Stimulated activated CD4-positive, alpha-beta T cell treated with anti-CD3 and anti-CD28 coated beads, Interleukin-1b, Interleukin-23, amount 100 ng/mL, for 1 hour (primary cell): ENCODE data around the gene HK1.

Experiments
- DNase-seq, 2 donors: peaks; one replicate each; pipeline ENCODE4 v3.0.0-alpha.2; 2020; ENCODE audit warnings: low read depth in 2 of 2

The HK1 gene

DNA sequence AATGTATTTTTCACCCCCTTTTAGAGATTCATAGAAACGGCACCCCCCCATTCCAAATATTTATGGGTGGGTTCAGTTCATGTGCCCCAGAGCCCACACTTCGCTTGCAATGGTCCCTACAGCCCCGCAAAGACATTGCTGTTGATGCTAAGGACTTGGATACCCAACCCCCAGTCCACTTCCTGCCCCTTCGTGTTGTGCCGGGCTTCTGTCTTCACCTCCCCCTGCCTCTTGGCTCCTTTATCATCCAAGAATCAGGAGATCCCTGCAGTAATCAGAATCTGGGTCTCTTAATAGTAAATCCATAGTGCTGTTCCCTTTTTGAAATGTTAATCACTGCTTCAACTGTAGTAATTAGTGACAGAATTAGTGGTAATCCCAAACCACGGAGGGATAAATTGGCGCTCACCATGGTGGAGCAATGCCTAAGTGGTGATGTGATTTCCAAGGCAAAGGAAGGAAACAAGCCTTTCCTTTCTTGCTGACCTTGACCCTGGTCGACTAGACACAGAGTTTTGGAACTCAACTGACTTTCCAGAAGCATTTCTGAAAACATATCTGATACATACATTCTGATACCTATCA is 67.7 kb downstream of the HK1 start:
- no peak for DNase-seq

GRCh38 chr10:69346776-69347175 is 68.5 kb downstream of the HK1 start:
- DNase-seq, result no peak

DNA sequence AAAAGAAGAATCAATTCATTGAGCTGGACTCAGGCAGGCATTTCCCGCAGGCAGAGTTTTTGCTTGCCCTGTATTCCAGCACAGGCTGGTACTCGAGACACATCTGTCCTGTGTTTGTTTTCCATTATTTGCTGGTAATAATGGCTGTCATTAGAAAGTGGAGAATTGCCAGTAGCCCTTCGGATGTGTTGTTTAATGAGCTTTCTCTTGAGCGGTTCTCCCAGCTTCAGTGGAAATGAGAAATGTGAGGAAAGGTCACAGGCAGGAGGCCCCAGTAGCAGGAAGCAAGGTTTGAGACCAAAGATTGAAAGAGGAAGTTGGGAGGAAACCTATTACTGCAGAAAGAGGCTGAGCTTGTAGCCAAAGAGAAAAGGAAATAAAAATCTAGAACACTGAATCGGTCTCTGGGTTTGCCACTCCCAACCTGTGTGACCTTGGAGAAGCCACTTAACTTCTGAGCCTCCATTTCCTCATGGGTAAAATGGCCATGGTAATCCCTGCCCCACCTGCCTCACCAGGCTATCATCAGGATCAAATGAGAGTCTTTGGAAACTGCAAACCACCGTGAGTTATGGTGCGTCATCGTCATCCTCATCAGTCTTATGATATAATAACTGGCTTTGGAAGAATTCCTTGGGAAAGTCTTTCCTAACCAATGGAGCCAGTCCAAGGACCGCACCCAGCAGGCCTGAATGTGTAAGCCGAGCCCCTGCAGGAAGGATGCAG is 70.7 kb downstream of the HK1 start:
- no peak for DNase-seq

DNA sequence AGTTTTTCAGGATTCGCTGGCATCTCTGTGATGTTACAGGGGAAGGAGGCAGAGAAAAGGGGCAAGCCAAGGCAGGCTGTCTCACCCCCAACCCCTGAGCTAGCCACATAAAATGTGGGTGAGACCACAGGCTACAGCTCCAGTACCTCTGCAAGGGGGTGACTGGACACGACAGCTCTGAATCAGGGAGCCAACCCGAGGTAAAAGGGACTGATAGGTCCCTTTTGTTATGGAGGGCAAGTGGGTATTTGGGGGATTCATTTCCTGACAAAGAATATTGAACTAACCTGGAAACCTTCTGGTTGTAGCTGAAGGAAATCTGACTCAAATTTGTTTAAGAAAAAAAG is 71.2 kb downstream of the HK1 start:
- no peak for DNase-seq

DNA sequence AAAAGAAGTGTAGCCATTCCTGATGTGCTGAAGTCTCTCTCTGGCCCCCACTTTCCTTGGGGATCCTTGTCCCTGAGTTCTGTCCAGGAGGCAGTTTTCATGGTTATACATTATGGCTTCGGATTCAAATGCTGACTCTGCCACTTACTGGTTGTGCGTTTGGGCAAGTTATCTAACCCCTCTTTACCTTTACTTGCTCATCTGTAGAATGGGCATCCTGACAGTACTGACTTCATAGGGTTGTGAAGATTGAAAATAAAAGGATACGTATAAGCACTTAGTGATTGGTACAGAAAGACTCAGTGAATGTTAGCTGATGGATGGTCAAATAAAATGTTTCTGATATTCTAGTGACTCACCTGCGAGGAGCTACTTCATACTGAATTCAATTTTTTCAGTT is 73.3 kb downstream of the HK1 start:
- no peak for DNase-seq

- no peak for DNase-seq
Observed at GRCh38 chr10:69352569-69353264, 74.4 kb downstream of the HK1 start.

GRCh38 chr10:69353977-69354635 is 75.8 kb downstream of the HK1 start:
- DNase-seq, result no peak

DNA sequence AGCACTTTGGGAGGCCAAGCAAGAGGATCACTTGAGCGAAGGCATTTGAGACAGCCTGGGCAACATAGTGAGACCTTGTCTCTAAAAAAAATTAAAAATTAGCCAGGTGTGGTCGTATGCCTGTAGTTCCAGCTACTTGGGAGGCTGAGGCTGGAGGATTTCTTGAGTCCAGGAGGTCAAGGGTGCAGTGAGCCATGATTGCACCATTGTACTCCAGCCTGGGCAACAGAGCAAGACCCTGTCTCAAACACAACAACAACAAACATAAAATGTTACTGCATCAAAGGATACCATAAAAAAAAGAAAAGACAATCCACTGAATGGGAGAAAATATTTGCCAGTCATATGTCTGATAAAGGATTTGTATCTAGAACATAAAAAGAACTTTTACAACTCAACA is 77.9 kb downstream of the HK1 start:
- no peak for DNase-seq

GRCh38 chr10:69358148-69358795 is 80.0 kb downstream of the HK1 start:
- no peak for DNase-seq

DNA sequence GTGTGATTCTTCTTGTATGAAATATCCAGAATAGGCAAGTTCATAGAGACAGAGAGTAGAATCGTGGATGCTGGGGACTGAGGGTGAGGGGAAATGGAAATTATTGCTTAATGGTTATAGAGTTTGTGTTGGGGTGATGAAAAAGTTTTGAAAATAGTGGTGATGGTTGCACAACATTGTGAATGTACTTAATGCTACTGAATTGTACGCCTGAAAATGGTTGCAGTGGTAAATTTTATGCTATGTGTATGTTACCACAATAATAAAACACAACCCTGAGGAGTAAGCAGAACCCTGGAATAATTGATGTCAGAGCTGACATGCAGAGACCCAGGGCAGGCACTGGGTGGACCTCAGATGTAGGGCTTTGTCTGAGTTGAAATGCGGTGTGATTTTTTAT is 80.9 kb downstream of the HK1 start:
- DNase-seq, result no peak

DNA sequence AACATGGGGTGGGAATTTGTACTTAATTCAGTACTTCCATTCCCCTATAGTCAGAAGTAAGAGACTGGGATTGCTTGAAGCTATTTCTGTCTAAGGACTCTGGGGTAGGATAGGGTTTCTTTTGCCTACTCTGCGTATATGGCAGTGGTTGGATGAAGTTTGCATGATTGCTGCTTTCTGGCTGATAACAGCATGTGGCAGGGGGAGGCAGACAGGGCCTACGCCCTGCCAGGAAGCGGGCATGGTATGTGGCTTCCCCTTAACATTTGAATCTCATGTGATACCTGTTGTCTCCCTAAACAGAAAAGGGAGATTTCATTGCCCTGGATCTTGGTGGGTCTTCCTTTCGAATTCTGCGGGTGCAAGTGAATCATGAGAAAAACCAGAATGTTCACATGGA is 81.3 kb downstream of the HK1 start:
- no peak for DNase-seq

DNA sequence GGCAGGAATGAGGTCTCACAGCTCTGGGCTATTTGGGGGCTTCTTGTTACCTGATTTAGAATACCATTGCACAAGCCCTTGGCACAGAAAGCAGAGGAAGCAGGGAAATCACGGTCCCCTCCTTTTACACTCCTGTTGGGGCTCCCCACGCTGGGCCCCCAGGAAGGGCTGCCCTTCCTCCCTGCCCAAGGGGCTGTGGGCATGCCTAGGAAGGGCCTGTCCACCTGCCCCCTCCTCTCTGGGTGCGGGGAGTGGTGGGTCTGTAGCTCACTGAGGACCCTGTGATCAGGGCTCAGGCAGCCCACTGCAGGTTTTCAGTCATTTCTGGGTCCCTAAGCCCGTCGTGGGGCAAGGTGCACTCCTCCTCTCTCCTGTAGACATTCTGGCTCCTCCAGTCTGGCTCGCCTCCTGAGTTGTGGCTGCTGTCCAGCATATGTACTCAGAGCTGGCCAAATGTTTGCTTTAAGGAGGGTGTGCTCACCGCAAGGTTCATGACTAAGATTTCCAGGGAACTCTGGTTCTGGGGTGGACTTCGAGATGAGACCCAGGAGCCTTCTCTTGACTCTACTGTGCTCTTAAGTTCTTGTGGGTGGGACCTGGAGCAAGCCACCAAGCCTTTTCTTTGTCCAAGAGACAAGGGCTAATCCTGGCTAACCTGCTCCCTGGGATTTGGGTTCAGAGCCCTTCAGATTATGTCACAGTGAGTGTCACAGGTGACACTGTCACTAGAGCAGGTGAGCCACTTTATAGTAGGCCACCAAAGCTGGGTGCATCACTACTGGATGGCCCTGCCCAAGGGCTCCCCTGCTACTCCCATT is 82.4 kb downstream of the HK1 start:
- no peak for DNase-seq

GRCh38 chr10:69361303-69361614 is 83.0 kb downstream of the HK1 start:
- DNase-seq, result no peak

DNA sequence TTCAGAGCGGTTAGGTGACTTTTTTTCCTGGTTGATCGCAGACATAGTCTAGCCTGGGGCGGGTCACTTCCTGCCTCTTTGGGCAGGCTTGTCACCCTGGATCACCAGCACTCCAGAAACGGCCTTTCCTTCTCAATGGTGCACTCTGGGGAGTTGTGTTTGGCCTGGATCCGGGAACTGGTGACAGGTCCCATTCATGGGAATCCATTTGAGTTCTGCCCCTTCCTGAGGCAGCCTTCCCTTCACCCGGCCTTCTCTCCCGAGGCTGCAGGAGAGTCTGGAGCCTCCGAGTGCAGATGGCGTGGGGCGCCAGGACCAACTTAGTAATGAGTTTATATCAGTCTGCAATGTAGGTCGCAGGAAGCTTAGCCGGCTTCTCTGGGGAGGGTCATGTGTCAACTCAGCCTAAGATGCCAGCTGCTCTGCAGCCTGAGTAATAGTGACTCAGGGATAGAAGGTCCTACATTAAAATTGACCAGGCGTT is 84.2 kb downstream of the HK1 start:
- no peak for DNase-seq

GRCh38 chr10:69363666-69364065 is 85.4 kb downstream of the HK1 start:
- no peak for DNase-seq

GRCh38 chr10:69364232-69364940 is 86.1 kb downstream of the HK1 start:
- DNase-seq, result no peak

- DNase-seq, result no peak
Observed at GRCh38 chr10:69366738-69367137, 88.4 kb downstream of the HK1 start.

DNA sequence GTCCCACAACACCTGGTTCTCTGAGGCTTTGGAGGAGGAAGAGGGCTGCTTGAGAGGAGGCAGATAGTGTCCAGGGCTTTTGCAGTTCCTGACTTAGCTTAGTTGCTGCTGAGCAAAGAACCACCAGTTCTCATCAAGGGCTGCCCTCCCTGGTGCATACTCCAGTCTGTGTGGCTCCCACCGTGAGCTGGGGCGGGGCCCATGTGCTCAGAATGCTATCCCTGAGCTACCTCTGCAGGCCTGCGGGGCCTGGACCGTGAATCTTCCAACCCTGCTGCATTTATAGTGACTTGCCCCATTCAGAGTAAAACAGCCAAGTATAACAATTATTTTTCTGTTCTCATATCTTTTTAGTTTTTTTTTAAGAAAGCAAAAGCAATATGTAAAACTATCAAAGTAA is 89.2 kb downstream of the HK1 start:
- no peak for DNase-seq

DNA sequence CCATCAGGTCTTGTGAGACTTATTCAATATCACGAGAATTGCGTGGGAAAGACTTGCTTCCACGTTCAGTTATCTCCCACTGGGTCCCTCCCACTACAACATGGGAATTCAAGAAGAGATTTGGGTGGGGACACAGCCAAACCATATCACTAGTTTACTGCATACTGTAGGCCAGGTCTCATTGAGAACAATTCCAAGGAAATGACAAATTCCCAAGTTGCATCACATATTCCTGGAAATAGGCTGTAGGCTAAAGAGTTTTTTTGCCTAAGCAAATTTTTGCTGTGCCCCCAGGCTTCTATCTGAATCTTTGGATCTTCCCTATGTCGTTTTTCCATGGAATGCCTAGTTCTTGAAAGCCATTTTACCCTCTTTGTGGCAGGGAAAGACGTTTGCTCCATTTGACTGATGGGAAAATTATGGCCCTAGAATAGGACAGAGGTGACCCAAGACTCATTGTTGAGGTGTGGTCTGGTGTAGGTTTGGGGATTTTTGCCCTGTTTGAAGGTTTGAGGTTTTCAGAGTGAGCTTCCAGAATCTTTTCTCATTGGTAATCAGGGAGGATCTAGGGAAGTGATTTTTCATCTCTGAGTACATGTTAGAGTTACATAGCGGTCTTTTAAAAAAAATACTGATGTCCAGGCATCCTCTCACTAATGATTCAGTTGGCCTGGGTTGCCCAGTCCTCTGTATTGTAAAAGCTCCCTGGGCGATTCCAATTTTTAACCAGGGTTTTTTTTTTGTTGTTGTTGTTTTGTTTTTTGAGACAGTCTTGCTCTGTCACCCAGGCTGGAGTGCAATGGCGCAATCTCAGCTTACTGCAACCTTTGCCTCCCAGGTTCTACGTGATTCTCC is 94.1 kb downstream of the HK1 start:
- DNase-seq, result no peak

DNA sequence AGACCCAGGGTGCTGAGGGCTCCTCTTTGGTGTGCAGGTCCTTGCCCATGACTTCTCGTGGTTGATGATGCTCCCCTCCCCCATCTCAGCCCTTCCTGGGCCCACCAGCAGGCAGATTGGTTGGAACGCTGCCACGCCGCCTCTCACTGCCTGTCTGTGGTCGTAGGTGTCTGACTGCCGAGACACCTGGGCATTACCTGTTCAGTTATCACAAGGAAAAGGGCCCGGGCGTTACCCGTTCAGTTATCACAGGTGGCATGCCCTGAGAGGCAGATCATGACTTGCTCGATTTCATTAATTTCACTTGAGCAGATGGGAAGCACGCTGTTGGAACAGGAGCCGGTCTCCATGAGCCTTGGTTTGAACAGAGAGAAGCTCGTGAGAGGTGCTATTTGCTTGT is 95.9 kb downstream of the HK1 start:
- DNase-seq, result no peak
